HEK293 (cell line): ENCODE data around the gene NUDT4.

ENCODE experiments used
- CTCF ChIA-PET: fragments of 350-600 bp; formaldehyde crosslinking; extraction: SDS; loops from one replicate; lab custom pipeline; 2021; ENCODE audit warnings: antibody characterized with exemption; lab: Yijun Ruan, JAX
- POLR2A ChIA-PET: fragments of 300-600 bp; formaldehyde crosslinking; extraction: SDS; loops from one replicate; lab custom pipeline; 2020; ENCODE audit warnings: antibody characterized with exemption, inconsistent platforms; lab: Yijun Ruan, JAX
- H3K27ac ChIP-seq: fragments of 200-500 bp; sonication (Bioruptor generic); 2 replicates; pipeline ENCODE4 v1.5.1; 2014; ENCODE audit warnings: low read depth, low read length, control low read depth, inconsistent platforms; ENCODE audit errors: extremely low read depth
- H3K36me3 ChIP-seq, 2 experiments: fragments of 200-500 bp in 1 of 2; sonication (Bioruptor generic) in 1 of 2; 1 replicate in 1 of 2; 2 replicates in 1 of 2; pipeline ENCODE4 v1.5.1; 2014 to 2017; ENCODE audit warnings: inconsistent platforms in 2 of 2, low read length in 2 of 2; ENCODE audit not compliant: control insufficient read depth in 2 of 2, insufficient read depth in 1 of 2
- H3K4me1 ChIP-seq: fragments of 200-500 bp; sonication (Bioruptor generic); 2 replicates; pipeline ENCODE4 v1.5.1; 2014; ENCODE audit warnings: mild to moderate bottlenecking, low read length, inconsistent platforms; ENCODE audit not compliant: control insufficient read depth, insufficient read depth
- H3K4me3 ChIP-seq: 2 replicates; pipeline ENCODE4 v1.5.1; 2011; ENCODE audit warnings: low read depth, mild to moderate bottlenecking, control low read depth, low read length, moderate library complexity
- H3K9me3 ChIP-seq: fragments of 200-500 bp; sonication (Bioruptor generic); 2 replicates; pipeline ENCODE4 v1.5.1; 2014; ENCODE audit warnings: low read depth, low read length, inconsistent platforms; ENCODE audit not compliant: control insufficient read depth, insufficient read depth
- GLIS2 ChIP-seq: fragments of 450-650 bp; formaldehyde crosslinking; IDR thresholded peaks from 2 replicates; pipeline ENCODE4 v1.5.1; 2016; ENCODE audit warnings: missing biosample characterization, missing genetic modification characterization
- HOXD13 ChIP-seq: sonication (generic); formaldehyde crosslinking; IDR thresholded peaks from 2 replicates; pipeline ENCODE4 v1.8.0; 2022; ENCODE audit warnings: missing genetic modification reagents, borderline replicate concordance
- MZF1 ChIP-seq: fragments of 450-650 bp; formaldehyde crosslinking; IDR thresholded peaks from 2 replicates; pipeline ENCODE4 v1.5.1; 2017; ENCODE audit warnings: missing biosample characterization, missing genetic modification characterization, borderline replicate concordance
- RBAK ChIP-seq: fragments of 450-650 bp; formaldehyde crosslinking; IDR thresholded peaks from 2 replicates; pipeline ENCODE4 v1.5.1; 2016; ENCODE audit warnings: missing biosample characterization, missing genetic modification characterization
- WT1 ChIP-seq: fragments of 450-650 bp; formaldehyde crosslinking; IDR thresholded peaks from 2 replicates; pipeline ENCODE4 v1.5.1; 2016; ENCODE audit warnings: missing biosample characterization, missing genetic modification characterization
- ZNF155 ChIP-seq: fragments of 450-650 bp; formaldehyde crosslinking; IDR thresholded peaks from 2 replicates; pipeline ENCODE4 v1.5.1; 2016; ENCODE audit warnings: missing biosample characterization, missing genetic modification characterization
- ZNF184 ChIP-seq: fragments of 450-650 bp; IDR thresholded peaks from 2 replicates; pipeline ENCODE4 v1.5.1; 2018; ENCODE audit warnings: missing biosample characterization, mild to moderate bottlenecking, missing genetic modification characterization
- ZNF2 ChIP-seq: fragments of 450-650 bp; formaldehyde crosslinking; IDR thresholded peaks from 2 replicates; pipeline ENCODE4 v1.5.1; 2016; ENCODE audit warnings: missing biosample characterization, missing genetic modification characterization
- ZNF223 ChIP-seq: fragments of 450-650 bp; formaldehyde crosslinking; IDR thresholded peaks from 2 replicates; pipeline ENCODE4 v1.5.1; 2016; ENCODE audit warnings: missing biosample characterization, missing genetic modification characterization
- ZNF266 ChIP-seq: fragments of 450-650 bp; formaldehyde crosslinking; IDR thresholded peaks from 2 replicates; pipeline ENCODE4 v1.5.1; 2016; ENCODE audit warnings: missing biosample characterization, missing genetic modification characterization, low read depth
- ZNF274 ChIP-seq, 2 experiments: fragments of 200-500 bp in 1 of 2; fragments of 450-650 bp in 1 of 2; sonication (Bioruptor generic) in 1 of 2; formaldehyde crosslinking in 1 of 2; IDR thresholded peaks; 2 replicates each; pipeline versions ENCODE4 v1.5.1 to v1.6.1; 2014 to 2016; ENCODE audit warnings: borderline replicate concordance in 1 of 2, inconsistent platforms in 1 of 2, low read length in 1 of 2, missing biosample characterization in 1 of 2, missing genetic modification characterization in 1 of 2
- ZNF366 ChIP-seq: fragments of 450-650 bp; formaldehyde crosslinking; conservative IDR thresholded peaks from 2 replicates; pipeline ENCODE4 v1.5.1; 2016; ENCODE audit warnings: missing biosample characterization, missing genetic modification characterization
- ZNF394 ChIP-seq: fragments of 450-650 bp; formaldehyde crosslinking; IDR thresholded peaks from 2 replicates; pipeline ENCODE4 v1.5.1; 2016; ENCODE audit warnings: missing biosample characterization, missing genetic modification characterization, mild to moderate bottlenecking, moderate library complexity, borderline replicate concordance
- ZNF501 ChIP-seq: fragments of 450-650 bp; formaldehyde crosslinking; IDR thresholded peaks from 2 replicates; pipeline ENCODE4 v1.5.1; 2016; ENCODE audit warnings: missing biosample characterization, missing genetic modification characterization
- ZNF521 ChIP-seq: fragments of 450-650 bp; formaldehyde crosslinking; IDR thresholded peaks from 2 replicates; pipeline ENCODE4 v1.5.1; 2017; ENCODE audit warnings: missing biosample characterization, mild to moderate bottlenecking, missing genetic modification characterization
- ZNF548 ChIP-seq: fragments of 450-650 bp; formaldehyde crosslinking; IDR thresholded peaks from 2 replicates; pipeline ENCODE4 v1.5.1; 2016; ENCODE audit warnings: missing biosample characterization, missing genetic modification characterization
- ZNF549 ChIP-seq: fragments of 450-650 bp; IDR thresholded peaks from 2 replicates; pipeline ENCODE4 v1.5.1; 2018; ENCODE audit warnings: missing biosample characterization, missing genetic modification characterization, mild to moderate bottlenecking, inconsistent platforms, moderate library complexity
- ZNF571 ChIP-seq: fragments of 450-650 bp; formaldehyde crosslinking; IDR thresholded peaks from 2 replicates; pipeline ENCODE4 v1.5.0; 2017; ENCODE audit warnings: missing biosample characterization, missing genetic modification characterization
- ZNF76 ChIP-seq: fragments of 450-650 bp; formaldehyde crosslinking; IDR thresholded peaks from 2 replicates; pipeline ENCODE4; 2016; ENCODE audit warnings: low read depth, missing biosample characterization, missing genetic modification characterization, borderline replicate concordance
- ZNF791 ChIP-seq: fragments of 450-650 bp; formaldehyde crosslinking; IDR thresholded peaks from 2 replicates; pipeline ENCODE4 v1.5.1; 2016; ENCODE audit warnings: missing biosample characterization, missing genetic modification characterization
- ZSCAN23 ChIP-seq: fragments of 450-650 bp; formaldehyde crosslinking; IDR thresholded peaks from 2 replicates; pipeline ENCODE4 v1.5.1; 2016; ENCODE audit warnings: missing biosample characterization, missing genetic modification characterization
- TF ChIP-seq, protein P1 (sequence below): fragments of 450-650 bp; formaldehyde crosslinking; IDR thresholded peaks from 2 replicates; pipeline ENCODE4 v1.5.1; 2017; ENCODE audit warnings: missing biosample characterization, missing genetic modification characterization
- TF ChIP-seq, protein P2 (sequence below): fragments of 450-650 bp; formaldehyde crosslinking; IDR thresholded peaks from 2 replicates; pipeline ENCODE4 v1.5.1; 2016; ENCODE audit warnings: missing biosample characterization, missing genetic modification characterization
- TF ChIP-seq, protein P3 (sequence below): IDR thresholded peaks from 2 replicates; pipeline ENCODE4 v1.6.1; 2011; ENCODE audit warnings: mild to moderate bottlenecking, low read depth, low read length, borderline replicate concordance
- TF ChIP-seq, protein P4 (sequence below): fragments of 450-650 bp; formaldehyde crosslinking; IDR thresholded peaks from 2 replicates; pipeline ENCODE4 v1.5.1; 2017; ENCODE audit warnings: missing biosample characterization, mild to moderate bottlenecking, missing genetic modification characterization, moderate library complexity
- TF ChIP-seq, protein P5 (sequence below): fragments of 450-650 bp; formaldehyde crosslinking; IDR thresholded peaks from 2 replicates; pipeline ENCODE4 v1.5.0; 2017; ENCODE audit warnings: missing biosample characterization, missing genetic modification characterization, borderline replicate concordance

The NUDT4 gene

DNA sequence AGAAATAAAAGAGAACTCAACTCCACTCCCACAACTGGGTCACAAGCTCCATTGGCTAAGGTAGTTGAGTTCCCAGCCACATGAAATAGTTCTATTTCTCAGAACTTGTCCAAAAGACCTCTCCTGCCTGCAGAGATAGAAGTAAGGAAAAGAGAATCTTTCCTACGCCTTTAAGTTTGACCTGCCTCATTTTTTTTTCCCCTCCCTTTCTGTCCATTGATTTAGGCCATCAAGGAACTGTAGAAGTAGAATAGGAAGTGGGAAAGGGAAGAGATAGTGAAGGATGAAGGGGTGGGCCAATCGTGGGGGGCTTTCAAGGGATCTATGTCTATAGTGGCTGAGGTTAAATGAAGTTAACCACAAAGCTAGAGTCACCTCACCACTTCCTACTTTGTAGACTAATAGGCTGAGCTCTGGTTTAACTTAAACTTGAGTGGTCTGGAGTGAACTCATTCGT, 13.9 kb upstream of the NUDT4 start (continued):
- TF ChIP-seq, protein P1, sequence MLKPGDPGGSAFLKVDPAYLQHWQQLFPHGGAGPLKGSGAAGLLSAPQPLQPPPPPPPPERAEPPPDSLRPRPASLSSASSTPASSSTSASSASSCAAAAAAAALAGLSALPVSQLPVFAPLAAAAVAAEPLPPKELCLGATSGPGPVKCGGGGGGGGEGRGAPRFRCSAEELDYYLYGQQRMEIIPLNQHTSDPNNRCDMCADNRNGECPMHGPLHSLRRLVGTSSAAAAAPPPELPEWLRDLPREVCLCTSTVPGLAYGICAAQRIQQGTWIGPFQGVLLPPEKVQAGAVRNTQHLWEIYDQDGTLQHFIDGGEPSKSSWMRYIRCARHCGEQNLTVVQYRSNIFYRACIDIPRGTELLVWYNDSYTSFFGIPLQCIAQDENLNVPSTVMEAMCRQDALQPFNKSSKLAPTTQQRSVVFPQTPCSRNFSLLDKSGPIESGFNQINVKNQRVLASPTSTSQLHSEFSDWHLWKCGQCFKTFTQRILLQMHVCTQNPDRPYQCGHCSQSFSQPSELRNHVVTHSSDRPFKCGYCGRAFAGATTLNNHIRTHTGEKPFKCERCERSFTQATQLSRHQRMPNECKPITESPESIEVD, result no peak
- TF ChIP-seq ZNF501 (tag by site-specific recombination), result no peak
- TF ChIP-seq ZNF791 (tag by site-specific recombination), result no peak
- TF ChIP-seq, protein P2, sequence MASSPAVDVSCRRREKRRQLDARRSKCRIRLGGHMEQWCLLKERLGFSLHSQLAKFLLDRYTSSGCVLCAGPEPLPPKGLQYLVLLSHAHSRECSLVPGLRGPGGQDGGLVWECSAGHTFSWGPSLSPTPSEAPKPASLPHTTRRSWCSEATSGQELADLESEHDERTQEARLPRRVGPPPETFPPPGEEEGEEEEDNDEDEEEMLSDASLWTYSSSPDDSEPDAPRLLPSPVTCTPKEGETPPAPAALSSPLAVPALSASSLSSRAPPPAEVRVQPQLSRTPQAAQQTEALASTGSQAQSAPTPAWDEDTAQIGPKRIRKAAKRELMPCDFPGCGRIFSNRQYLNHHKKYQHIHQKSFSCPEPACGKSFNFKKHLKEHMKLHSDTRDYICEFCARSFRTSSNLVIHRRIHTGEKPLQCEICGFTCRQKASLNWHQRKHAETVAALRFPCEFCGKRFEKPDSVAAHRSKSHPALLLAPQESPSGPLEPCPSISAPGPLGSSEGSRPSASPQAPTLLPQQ (tag by site-specific recombination), result no peak

DNA sequence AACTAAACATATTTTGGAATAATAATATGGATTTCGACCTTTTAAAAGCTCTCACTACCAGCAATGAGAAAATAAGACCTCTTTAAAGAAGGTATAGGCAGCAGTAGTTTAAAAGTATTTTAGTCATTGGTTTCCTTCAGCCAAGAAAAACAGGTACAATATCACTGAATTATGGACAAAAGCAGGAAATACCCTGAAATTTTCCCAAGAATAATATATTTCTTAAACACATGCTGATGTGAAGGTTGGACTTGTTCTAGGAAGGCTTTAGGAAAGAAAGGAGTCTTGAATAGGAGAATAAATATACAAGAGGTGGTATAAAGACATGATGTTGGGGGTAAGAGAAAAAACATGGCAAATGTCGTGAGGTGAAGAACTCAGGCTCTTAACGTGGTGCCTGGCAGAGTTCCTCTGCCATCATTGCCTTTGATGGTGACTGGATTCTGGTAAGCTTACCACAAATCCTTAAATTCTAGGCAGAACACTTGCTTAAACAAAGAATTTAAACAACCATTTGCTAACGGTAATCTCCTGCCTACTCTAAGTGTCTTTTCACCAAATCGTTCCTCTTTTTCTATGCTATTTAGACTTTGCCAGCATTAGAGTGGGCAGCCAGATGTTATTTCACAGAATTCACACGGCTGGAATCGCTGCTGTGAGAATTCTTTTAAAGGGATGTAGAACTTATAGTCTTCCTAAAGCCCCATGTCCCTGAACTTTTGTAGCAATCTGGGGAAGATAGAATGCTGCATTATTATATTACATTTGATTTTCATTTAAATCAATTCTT, 11.9 kb upstream of the NUDT4 start:
- no peaks in the 10 kb centered on the region for H3K4me1 ChIP-seq
- H3K9me3 ChIP-seq, result no peaks in the 10 kb centered on the region
- TF ChIP-seq ZSCAN23, result no peak
- TF ChIP-seq ZNF184 (tag by site-specific recombination), result no peak
- TF ChIP-seq ZNF549 (tag by site-specific recombination), result no peak
- TF ChIP-seq RBAK (tag by site-specific recombination), result no peak
- TF ChIP-seq HOXD13 (CRISPR knock-in tag), result no peak
- no peak for TF ChIP-seq ZNF223 (tag by site-specific recombination)
- TF ChIP-seq ZNF366 (tag by site-specific recombination), result no peak
- no peak for TF ChIP-seq ZNF521
- no peak for TF ChIP-seq GLIS2
- TF ChIP-seq ZNF155, result no peak
- no peak for TF ChIP-seq ZNF274 (IDR thresholded peaks at IDR 0.05; ENCODE audit: low read length)
- TF ChIP-seq ZNF274 (tag by site-specific recombination; IDR thresholded peaks at IDR 0.05; ENCODE audit: borderline replicate concordance), result no peak
- no peak for TF ChIP-seq ZNF76
- TF ChIP-seq, protein P3, sequence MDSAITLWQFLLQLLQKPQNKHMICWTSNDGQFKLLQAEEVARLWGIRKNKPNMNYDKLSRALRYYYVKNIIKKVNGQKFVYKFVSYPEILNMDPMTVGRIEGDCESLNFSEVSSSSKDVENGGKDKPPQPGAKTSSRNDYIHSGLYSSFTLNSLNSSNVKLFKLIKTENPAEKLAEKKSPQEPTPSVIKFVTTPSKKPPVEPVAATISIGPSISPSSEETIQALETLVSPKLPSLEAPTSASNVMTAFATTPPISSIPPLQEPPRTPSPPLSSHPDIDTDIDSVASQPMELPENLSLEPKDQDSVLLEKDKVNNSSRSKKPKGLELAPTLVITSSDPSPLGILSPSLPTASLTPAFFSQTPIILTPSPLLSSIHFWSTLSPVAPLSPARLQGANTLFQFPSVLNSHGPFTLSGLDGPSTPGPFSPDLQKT, result no peak
- TF ChIP-seq ZNF571, result no peak
- no peak for TF ChIP-seq ZNF548
- no peak for TF ChIP-seq WT1 (tag by site-specific recombination)
- TF ChIP-seq MZF1, result no peak
- H3K4me3 ChIP-seq, result no peak overlapping the region
- no peaks in the 10 kb centered on the region for H3K36me3 ChIP-seq
- no peak overlapping the region for H3K27ac ChIP-seq
- ChIA-PET CTCF (no interaction called here), POLR2A (interaction anchor here (0.7 kb wide), 1 partner anchor 257 kb away, joined by 5 read pairs; no protein-coding TSS in a partner anchor)

DNA sequence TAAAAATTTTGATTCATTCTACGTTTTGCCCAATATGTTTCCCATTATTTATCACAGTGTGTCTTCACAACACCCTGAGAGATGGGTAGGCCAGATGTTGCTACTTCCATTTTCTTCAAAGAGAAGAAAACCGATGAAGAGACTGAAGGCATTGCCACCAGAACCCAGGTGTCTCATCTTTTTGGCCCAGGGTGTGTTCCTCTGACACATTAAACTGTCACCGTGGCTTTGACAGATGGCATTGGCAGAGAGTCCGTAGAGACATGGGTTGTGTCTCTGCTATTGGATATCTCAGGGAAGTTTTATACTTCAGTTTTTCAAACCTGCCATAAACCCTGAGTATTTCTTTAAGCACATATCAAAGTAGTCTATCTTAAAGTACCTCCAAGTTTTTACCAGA, 11.3 kb upstream of the NUDT4 start:
- H3K4me3 ChIP-seq, result no peak overlapping the region
- ChIA-PET CTCF (no interaction called here), POLR2A (no interaction called here)
- no peaks in the 10 kb centered on the region for H3K9me3 ChIP-seq
- H3K27ac ChIP-seq, result no peak overlapping the region
- no peaks in the 10 kb centered on the region for H3K36me3 ChIP-seq
- no peaks in the 10 kb centered on the region for H3K4me1 ChIP-seq
- no peak for TF ChIP-seq ZNF2 (tag by site-specific recombination)
- TF ChIP-seq, protein P4, sequence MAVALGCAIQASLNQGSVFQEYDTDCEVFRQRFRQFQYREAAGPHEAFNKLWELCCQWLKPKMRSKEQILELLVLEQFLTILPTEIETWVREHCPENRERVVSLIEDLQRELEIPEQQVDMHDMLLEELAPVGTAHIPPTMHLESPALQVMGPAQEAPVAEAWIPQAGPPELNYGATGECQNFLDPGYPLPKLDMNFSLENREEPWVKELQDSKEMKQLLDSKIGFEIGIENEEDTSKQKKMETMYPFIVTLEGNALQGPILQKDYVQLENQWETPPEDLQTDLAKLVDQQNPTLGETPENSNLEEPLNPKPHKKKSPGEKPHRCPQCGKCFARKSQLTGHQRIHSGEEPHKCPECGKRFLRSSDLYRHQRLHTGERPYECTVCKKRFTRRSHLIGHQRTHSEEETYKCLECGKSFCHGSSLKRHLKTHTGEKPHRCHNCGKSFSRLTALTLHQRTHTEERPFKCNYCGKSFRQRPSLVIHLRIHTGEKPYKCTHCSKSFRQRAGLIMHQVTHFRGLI (tag by site-specific recombination), result no peak
- no peak for TF ChIP-seq ZNF266 (tag by site-specific recombination)
- TF ChIP-seq ZNF394 (tag by site-specific recombination), result no peak
- TF ChIP-seq, protein P5, sequence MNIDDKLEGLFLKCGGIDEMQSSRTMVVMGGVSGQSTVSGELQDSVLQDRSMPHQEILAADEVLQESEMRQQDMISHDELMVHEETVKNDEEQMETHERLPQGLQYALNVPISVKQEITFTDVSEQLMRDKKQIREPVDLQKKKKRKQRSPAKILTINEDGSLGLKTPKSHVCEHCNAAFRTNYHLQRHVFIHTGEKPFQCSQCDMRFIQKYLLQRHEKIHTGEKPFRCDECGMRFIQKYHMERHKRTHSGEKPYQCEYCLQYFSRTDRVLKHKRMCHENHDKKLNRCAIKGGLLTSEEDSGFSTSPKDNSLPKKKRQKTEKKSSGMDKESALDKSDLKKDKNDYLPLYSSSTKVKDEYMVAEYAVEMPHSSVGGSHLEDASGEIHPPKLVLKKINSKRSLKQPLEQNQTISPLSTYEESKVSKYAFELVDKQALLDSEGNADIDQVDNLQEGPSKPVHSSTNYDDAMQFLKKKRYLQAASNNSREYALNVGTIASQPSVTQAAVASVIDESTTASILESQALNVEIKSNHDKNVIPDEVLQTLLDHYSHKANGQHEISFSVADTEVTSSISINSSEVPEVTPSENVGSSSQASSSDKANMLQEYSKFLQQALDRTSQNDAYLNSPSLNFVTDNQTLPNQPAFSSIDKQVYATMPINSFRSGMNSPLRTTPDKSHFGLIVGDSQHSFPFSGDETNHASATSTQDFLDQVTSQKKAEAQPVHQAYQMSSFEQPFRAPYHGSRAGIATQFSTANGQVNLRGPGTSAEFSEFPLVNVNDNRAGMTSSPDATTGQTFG (tag by site-specific recombination), result no peak
